Suppressor macrophage treated with lipopolysaccharide for 1 hour (primary cell): Measurements from ENCODE around the gene LIPI.
"Not testable (repeated sequence)": the region's sequence is repeated elsewhere in the genome, so short reads cannot be mapped to it uniquely, and the experiment has no call there.

Experiments used
- DNase-seq, 3 donors: peaks; one replicate each; pipeline ENCODE4 v3.0.0-alpha.2; 2020 to 2022

LIPI gene

DNA sequence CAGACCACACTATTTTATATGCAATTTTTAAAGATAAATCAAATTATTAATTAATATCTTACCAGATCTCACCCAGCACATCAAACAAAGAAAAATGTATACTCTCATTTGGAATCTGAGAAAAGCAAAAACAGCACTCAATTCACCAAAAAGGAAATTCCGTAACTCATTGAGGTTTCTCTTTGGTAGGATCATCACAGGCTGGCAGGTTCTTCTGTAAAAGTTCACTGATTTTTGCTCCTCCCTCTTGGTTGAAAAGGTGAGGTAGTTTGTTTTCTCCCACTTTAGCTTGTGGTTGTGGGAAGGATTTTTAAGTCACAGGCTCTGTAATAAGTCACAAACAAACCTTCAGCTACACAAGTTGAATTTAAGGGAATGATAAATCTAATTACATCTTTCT, at the start of gene LIPI:
Gene LIPI (minus strand): TSS at position 218 of the 400 bp plus-strand sequence. CDS start 110 bp downstream, at position 108.
- DNase-seq: no peak

GRCh38 chr21:14260174-14260764, 49.5 kb upstream of the LIPI start:
- DNase-seq: no peak

- DNase-seq: peak; percentile 40 to 75 (median 71)
These were observed 49.0 kb upstream of the LIPI start for GRCh38 chr21:14259747-14260146.

GRCh38 chr21:14251336-14251735, 40.6 kb upstream of the LIPI start:
- DNase-seq: no peak

DNA sequence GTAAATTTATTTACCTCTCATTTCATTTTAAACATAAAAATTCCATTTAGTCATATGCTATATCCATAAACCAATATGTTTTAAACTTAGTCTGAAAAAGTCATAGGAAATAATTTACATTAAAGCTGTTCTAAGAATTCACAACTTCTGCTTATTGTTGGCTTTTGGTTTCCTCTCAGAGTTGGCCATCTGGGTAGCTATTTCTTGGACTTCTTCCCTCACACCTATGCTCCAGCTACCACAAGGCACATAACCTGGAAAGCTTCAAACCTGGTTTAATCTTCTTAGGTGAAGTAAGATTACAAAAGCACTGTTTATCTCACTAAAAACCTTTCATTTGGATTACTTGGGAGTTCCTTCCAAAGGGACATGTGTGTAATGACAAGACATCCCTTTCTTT, 35.0 kb upstream of the LIPI start:
- no peak for DNase-seq

- no peak for DNase-seq
These were observed 34.2 kb upstream of the LIPI start for GRCh38 chr21:14244911-14245310.

DNA sequence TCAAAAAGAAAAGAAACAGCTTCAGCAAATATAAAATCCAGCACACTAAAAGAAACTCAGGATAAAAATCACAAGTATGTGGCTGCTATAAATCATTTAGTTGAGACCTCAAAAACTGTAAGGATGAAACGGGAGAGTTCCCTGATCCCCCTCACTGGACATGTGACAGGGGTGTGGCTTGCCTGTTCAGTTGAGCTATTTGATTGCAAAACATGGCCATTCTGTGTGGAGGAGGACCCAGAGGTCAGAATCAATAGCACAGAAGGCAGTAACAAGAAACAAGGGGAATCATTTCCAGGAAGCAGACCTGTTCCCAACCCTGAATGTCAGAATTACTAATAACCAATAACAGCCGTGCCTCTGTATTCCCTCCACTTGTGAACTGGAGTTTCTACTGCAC, 33.1 kb upstream of the LIPI start:
- peak in 2 of 3 donors; percentile 25 to 26 for DNase-seq

DNA sequence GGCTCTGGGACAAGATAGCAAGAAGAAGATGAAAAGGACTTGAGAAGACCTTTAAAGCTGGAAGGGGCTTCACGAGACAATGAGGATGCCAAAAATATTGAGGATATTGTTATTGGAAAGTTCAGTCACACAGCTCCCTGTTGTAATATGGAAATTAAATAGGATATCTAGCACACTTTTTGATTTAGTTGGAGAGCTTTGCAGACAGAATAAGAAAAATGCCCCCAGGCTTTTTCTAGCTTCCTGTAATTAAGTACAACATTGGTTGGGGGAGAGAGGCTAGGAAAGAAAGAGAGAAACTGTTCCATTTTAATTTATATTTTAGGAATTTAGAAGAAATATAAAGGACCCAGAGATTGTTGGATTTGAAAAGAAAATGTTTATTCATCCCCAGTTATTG, 32.7 kb upstream of the LIPI start:
- no peak for DNase-seq

GRCh38 chr21:14241297-14241696, 30.5 kb upstream of the LIPI start:
- DNase-seq: peak; percentile 3 to 57 (median 37)

DNA sequence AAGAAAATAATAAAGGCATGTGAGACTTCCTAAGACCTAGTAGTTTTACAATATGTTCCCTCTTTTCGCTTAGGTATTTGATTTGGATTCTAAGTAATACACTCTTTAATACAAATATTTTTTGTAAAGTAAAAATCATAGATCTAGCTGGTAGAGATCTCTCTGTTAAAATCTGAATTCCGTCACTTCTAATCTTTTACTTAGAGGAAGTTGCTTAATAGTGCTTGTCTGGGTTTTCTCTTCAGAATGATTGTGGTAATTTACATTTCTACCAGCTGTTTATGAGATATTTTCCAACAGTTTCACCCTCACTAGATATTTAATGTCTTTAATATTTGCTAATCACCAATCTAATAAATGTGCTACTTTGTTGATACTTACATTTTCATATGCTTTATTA, 28.5 kb upstream of the LIPI start:
- DNase-seq: peak; percentile 6 to 48 (median 28)

DNA sequence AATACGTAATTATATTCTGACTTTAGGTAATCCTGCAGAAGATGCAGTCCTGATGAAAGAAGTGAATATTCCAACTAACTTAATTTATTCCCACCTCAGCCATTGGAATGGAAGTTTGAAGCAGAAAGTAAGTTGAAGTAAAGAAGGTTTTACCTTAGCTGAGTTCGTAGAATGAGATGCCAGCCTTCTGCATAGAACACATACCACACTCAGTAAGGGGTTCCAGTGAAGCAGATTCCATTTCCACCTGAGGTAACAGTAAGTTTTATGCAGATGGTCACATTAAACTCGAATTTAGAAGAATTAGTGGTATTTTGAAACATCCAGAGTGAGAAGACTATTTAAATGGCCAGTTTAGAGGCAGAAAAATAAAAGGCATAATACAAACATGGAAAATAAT, 25.4 kb upstream of the LIPI start:
- DNase-seq: no peak

DNA sequence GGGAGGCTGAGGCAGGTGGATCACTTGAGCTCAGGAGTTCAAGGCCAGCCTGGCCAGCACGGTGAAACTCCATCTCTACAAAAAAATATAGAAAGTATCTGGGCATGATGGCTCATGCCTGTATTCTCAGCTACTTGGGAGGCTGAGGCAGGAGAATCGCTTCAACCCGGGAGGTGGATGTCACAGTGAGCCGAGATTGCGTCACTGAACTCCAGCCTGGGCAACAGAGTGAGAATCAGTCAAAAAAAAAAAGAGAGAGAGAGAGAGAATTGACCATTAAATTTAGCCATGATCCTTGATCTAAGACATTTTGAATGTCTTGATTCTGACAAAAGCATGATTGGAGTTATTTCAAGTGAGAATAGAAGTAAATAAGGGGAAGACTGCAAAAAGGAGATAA, 24.3 kb upstream of the LIPI start:
- no peak for DNase-seq

DNA sequence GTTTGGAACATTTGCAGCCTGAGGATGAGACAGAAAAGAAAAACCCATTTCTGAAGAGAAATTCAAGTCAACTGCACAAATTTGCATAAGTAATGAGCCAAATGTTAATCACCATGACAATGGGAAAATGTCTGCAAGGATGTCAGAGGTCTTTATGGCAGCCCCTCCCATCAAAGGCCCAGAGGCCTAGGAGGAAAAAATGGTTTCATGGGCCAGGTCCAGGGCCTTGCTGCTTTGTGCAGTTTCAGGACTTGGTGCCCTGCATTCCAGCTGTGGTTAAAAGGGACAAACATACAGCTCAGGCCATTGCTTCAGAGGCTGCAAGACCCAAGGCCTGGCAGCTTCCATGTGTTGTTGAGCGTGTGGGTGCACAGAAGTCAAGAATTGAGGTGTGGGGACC, 18.6 kb upstream of the LIPI start:
- DNase-seq: no peak

GRCh38 chr21:14223365-14223764, 12.6 kb upstream of the LIPI start:
- DNase-seq: no peak

GRCh38 chr21:14215971-14216641, 5.4 kb upstream of the LIPI start, which contains the start of gene RBM11:
RBM11 (plus strand) TSS chr21:14216157; CDS start chr21:14216187, 30 bp downstream.
- DNase-seq: peak; percentile 83 to 96 (median 92)

- DNase-seq: no peak
These were observed 2.4 kb upstream of the LIPI start for GRCh38 chr21:14213164-14213563.

GRCh38 chr21:14206222-14206621, 4.5 kb downstream of the LIPI start:
- DNase-seq: no peak

DNA sequence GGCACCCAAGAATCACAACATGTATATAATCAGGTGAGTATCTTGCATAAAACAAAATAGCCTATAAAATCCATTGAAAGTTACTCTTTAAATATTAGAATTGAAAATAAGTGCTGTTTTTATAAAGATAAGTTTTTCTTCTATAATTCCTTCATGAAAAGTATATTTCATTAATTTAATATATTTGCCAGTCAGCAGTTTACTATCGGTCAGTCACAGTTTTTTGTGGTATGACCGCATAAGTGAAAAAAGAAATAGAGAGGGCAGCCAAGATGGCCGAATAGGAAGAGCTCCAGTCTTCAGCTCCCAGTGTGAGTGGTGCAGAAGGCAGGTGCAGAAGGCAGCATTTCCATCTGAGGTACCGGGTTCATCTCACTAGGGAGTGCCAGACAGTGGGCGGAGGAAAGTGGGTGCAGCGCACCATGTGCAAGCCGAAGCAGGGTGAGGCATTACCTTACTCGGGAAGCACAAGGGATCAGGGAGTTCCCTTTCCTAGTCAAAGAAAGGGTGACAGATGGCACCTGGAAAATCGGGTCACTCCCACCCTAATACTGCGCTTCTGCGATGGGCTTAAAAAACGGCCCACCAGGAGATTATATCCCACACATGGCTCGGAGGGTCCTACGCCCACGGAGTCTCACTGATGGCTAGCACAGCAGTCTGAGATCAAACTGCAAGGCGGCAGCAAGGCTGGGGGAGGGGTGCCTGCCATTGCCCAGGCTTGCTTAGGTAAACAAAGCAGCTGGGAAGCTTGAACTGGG, 44.1 kb downstream of the LIPI start:
- not testable (repeated sequence) for DNase-seq

DNA sequence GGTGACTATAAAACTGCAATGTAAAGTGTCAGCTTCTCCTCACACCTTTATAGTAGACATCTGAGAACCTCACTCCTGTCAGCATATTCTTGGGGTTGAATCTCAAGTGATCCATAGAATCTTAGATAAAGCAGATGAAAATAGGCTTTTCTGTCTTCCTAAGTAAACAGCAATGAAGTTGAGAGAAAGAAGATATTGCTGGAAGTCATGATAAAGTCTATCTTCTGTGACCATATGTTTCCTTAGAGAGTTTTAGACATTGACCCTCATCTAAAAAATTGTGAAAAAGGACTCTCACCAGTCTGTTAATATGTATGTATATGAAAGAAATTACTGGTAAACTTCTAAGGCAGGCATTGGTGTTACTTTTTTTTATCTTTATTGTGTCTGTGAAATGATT, 66.8 kb downstream of the LIPI start:
- no peak for DNase-seq

- no peak for DNase-seq
These were observed 86.5 kb downstream of the LIPI start for GRCh38 chr21:14124266-14124665.

DNA sequence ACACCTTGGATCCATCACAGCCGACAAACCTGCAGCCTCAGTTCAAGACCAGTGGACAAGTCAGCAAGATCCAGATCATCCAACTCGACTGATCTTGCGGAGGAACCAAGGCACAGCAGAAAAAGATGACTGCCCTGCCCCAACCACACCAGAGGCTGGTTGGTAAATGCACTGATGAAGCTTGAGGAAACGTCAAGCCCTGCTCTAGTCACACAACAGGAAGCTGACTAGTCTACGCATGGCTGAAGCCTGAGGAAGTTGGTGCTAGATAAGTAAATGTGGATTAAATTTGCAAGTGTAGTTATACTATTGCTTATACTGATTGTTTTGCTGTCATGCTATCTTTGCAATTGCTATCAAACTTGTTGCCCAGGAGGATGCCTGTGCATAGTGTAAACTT, 89.0 kb downstream of the LIPI start:
- DNase-seq: peak in 1 of 3 donors; percentile 1

DNA sequence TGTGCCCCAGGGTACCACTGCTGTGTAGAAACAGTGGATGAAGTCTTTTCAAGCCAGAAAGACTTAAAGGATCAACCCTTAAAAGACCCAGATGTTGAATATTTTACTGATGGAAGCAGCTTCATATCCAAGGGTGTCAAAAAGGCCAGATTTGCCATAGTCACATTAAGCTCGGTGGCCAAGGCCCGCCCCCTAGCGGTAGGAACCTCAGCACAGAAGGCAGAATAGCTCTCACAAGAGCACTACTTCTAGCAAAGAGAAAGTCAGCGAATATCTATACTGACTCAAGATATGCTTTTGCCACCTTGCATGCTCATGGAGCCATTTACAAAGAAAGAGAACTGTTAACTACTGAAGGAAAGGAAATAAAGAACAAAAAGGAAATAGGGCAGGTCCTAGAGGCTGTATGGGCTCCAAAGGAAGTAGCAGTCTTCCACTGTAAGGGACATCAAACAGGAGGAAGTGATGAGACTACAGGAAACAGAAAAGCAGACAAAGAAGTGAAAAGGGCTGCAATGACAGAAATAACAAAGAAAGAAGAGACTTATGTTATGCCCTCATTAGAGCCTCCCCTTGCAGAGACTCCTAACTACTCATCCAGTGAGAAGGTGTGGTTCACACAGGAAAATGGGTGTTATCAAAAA, 90.5 kb downstream of the LIPI start:
- DNase-seq: peak; percentile 46 to 58 (median 46)

- no peak for DNase-seq
These were observed 91.7 kb downstream of the LIPI start for GRCh38 chr21:14119038-14119437.
